Endothelial cell of umbilical vein (primary cell): Measurements from ENCODE around the gene FAM83C. TPM values are rescaled to one million over a fixed set of nuclear protein-coding genes. Genes with fewer than 3 reads are reported as not detected.
"Not testable (repeated sequence)": the region's sequence is repeated elsewhere in the genome, so short reads cannot be mapped to it uniquely, and the experiment has no call there.

Experiments used
- BruUV-seq: library from RNA; stranded (reverse); fragments of 400-500 nt; replicated peaks from 2 replicates; lab custom pipeline; 2021; lab: Mats Ljungman, UMichigan
- CTCF ChIA-PET: fragments of 300-600, 350-600 bp; sonication (Branson Sonifier 250); formaldehyde crosslinking; loops from one replicate; lab custom pipeline; 2021; ENCODE audit warnings: antibody characterized with exemption, inconsistent platforms; lab: Charles Lee
- POLR2A ChIA-PET: fragments of 300-600, 350-600 bp; sonication (Branson Sonifier 250); formaldehyde crosslinking; loops from one replicate; lab custom pipeline; 2021; ENCODE audit warnings: antibody characterized with exemption, inconsistent platforms; lab: Charles Lee
- DNase-seq: peaks from one replicate; pipeline ENCODE4 v3.0.0-alpha.2; 2011; ENCODE audit warnings: low read depth, low spot score
- FAIRE-seq: peaks from 2 replicates; lab custom pipeline; 2011; peaks lifted over from hg19 to GRCh38; lab: Jason Lieb, UNC
- H2AFZ ChIP-seq: 2 replicates; pipeline ENCODE4 v1.6.0; 2012; ENCODE audit warnings: low read depth, low read length, control low read depth, inconsistent platforms
- H3K27ac ChIP-seq: 2 replicates; pipeline ENCODE4 v1.5.1; 2011; ENCODE audit warnings: low read depth, mild to moderate bottlenecking, control low read depth, low read length, moderate library complexity; ENCODE audit not compliant: insufficient read depth
- H3K27me3 ChIP-seq, 2 experiments: 2 replicates each; pipeline versions ENCODE4 v1.6.0 to v1.6.1; 2011; ENCODE audit warnings: low read length in 2 of 2, mixed read lengths in 1 of 2; ENCODE audit not compliant: control insufficient read depth in 2 of 2, insufficient read depth in 2 of 2
- H3K36me3 ChIP-seq, 2 experiments: 2 replicates in 1 of 2; 3 replicates in 1 of 2; pipeline ENCODE4 v1.5.1; 2011; ENCODE audit warnings: low read length in 2 of 2, mild to moderate bottlenecking in 1 of 2, moderate library complexity in 1 of 2; ENCODE audit not compliant: control insufficient read depth in 2 of 2, insufficient read depth in 2 of 2; ENCODE audit errors: extremely low read depth in 1 of 2
- H3K4me1 ChIP-seq: 3 replicates; pipeline ENCODE4 v1.5.1; 2011; ENCODE audit warnings: mild to moderate bottlenecking, low read length; ENCODE audit not compliant: control insufficient read depth, insufficient read depth; ENCODE audit errors: extremely low read depth
- H3K4me2 ChIP-seq: 2 replicates; pipeline ENCODE4 v1.6.1; 2011; ENCODE audit warnings: low read length, control low read depth, mixed read lengths; ENCODE audit not compliant: insufficient read depth
- H3K4me3 ChIP-seq, 3 experiments: fragments of 200-600 bp in 1 of 3; sonication (generic), shearing (Covaris generic) in 1 of 3; replicated peaks in 1 of 3; 2 replicates each; pipeline ENCODE4 v1.5.1; 2011 to 2016; ENCODE audit warnings: control low read depth in 3 of 3, low read length in 3 of 3, mild to moderate bottlenecking in 2 of 3, inconsistent platforms in 1 of 3, low read depth in 1 of 3, moderate library complexity in 1 of 3; ENCODE audit not compliant: insufficient read depth in 1 of 3
- H3K79me2 ChIP-seq: 2 replicates; pipeline ENCODE4 v1.6.0; 2012; ENCODE audit warnings: low read length, inconsistent platforms; ENCODE audit not compliant: control insufficient read depth, insufficient read depth
- H3K9ac ChIP-seq: replicated peaks from 2 replicates; pipeline ENCODE3; 2011; ENCODE audit warnings: low read length, control low read depth; ENCODE audit not compliant: insufficient read depth; ENCODE audit errors: extremely low read depth
- H3K9me1 ChIP-seq: replicated peaks from 3 replicates; pipeline ENCODE4 v1.6.0; 2011; ENCODE audit warnings: mild to moderate bottlenecking, low read length; ENCODE audit not compliant: control insufficient read depth, insufficient read depth; ENCODE audit errors: extremely low read depth
- H3K9me3 ChIP-seq: replicated peaks from 2 replicates; pipeline ENCODE4 v1.5.1; 2012; ENCODE audit warnings: low read length, inconsistent platforms; ENCODE audit not compliant: control insufficient read depth, insufficient read depth
- H4K20me1 ChIP-seq: replicated peaks from 2 replicates; pipeline ENCODE3; 2011; ENCODE audit warnings: mild to moderate bottlenecking, low read length; ENCODE audit not compliant: control insufficient read depth, insufficient read depth; ENCODE audit errors: extremely low read depth
- EZH2 ChIP-seq: IDR thresholded peaks from 2 replicates; pipeline ENCODE4 v1.6.1; 2012; ENCODE audit warnings: borderline replicate concordance, low read depth, mild to moderate bottlenecking, moderate library complexity, low read length, inconsistent platforms; ENCODE audit not compliant: severe bottlenecking
- FOS ChIP-seq: IDR thresholded peaks from 2 replicates; pipeline ENCODE4 v1.6.1; 2011; ENCODE audit warnings: mild to moderate bottlenecking, low read length, moderate library complexity, borderline replicate concordance; ENCODE audit not compliant: insufficient read depth
- GATA2 ChIP-seq: IDR thresholded peaks from 2 replicates; pipeline ENCODE4 v1.7.0; 2011; ENCODE audit warnings: low read depth, mild to moderate bottlenecking, moderate library complexity, mixed read lengths, low read length; ENCODE audit not compliant: insufficient read length, insufficient read depth
- JUN ChIP-seq: IDR thresholded peaks from 2 replicates; pipeline ENCODE4 v1.6.1; 2011; ENCODE audit warnings: borderline replicate concordance, low read depth; ENCODE audit not compliant: insufficient read length, insufficient read depth
- MYC ChIP-seq: IDR thresholded peaks from one replicate; pipeline ENCODE4 v1.6.1; 2011; ENCODE audit warnings: mild to moderate bottlenecking, low read depth, low read length
- POLR2A ChIP-seq: IDR thresholded peaks from 2 replicates; pipeline ENCODE4 v1.6.1; 2012; ENCODE audit warnings: low read depth, mild to moderate bottlenecking, control low read depth, low read length
- POLR2AphosphoS5 ChIP-seq: IDR thresholded peaks from 2 replicates; pipeline ENCODE4 v1.6.1; 2012; ENCODE audit warnings: low read depth, mild to moderate bottlenecking, control low read depth, low read length, moderate library complexity; ENCODE audit not compliant: insufficient read depth
- dilution Hi-C: fragments of 300-500 bp; cut with MboI; formaldehyde crosslinking; loops from one replicate; pipeline ENCODE4 v1.15.0; 2019; ENCODE audit warnings: low sequenced_read_pairs; ENCODE audit not compliant: extremely low pct_ligation_motif_present
- intact Hi-C: fragments of 100-400 bp; cut with micrococcal nuclease; formaldehyde crosslinking; loops from one replicate; pipeline ENCODE4 v1.10.0; 2022
- polyA plus RNA-seq, 4 experiments: library from polyadenylated mRNA; depleted of rRNA in 3 of 4; stranded (reverse) in 3 of 4; unstranded in 1 of 4; fragments of >200 nt; gene quantifications; 2 replicates each; pipeline versions ENCODE4 v1.2.1 to v1.2.3, GENCODE V29; 2011 to 2012; ENCODE audit warnings: missing spikeins in 1 of 4
- total RNA-seq: library from RNA; stranded (reverse); gene quantifications from 2 replicates; pipeline ENCODE4 v1.2.3, GENCODE V29; 2021
- TF ChIP-seq, protein P1 (sequence below), 2 donors: IDR thresholded peaks; 1 replicate in 1 of 2; 2 replicates in 1 of 2; pipeline ENCODE4 v1.5.1; 2011; ENCODE audit warnings: low read length in 2 of 2, mild to moderate bottlenecking in 2 of 2, moderate library complexity in 2 of 2, control low read depth in 1 of 2, inconsistent platforms in 1 of 2, low read depth in 1 of 2; ENCODE audit not compliant: insufficient read depth in 1 of 2; ENCODE audit errors: extremely low read depth in 1 of 2
- TF ChIP-seq, protein P2 (sequence below): IDR thresholded peaks from 2 replicates; pipeline ENCODE4 v1.6.1; 2011; ENCODE audit not compliant: insufficient read depth, insufficient read length

FAM83C gene
- total and polyA plus RNA-seq, 2 donors (not counting 3 experiments of a cell fraction or from before 2014, with no cell fraction given) = not detected

DNA sequence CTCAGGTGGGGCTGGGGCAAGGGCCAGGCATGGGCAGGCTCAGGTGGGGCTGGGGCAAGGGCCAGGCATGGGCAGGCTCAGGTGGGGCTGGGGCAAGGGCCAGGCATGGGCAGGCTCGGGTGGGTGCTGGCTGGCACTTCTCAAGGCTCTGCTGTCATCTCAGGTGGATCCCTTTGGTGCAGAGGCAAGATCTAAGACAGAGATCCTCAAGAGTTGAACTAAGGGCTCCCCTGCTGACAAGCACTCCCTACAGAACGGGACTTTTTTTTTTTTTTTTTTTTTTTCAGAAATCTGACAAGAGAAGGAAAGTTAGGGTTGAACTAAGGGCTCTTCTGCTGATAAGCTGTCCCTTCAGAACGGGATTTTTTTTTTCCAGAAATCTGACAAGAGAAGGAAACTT is 39.2 kb downstream of the FAM83C start:
- dilution Hi-C loops = loop anchor here (25.0 kb wide), 1 partner anchor 416 kb away; the partner anchor contains the start of gene NCOA6
- peaks cover 0 to 2% of the 10 kb centered on the region in 2 experiments for H3K27me3 ChIP-seq
- no peak overlapping the region for H2AFZ ChIP-seq
- H3K36me3 ChIP-seq = no peaks in the 10 kb centered on the region
- no peak overlapping the region for H3K27ac ChIP-seq
- ChIA-PET POLR2A (no interaction called here), CTCF (interaction anchor here (0.7 to 1.5 kb wide), 3 partner anchors 77 to 157 kb away, joined by 3 to 5 read pairs (median 4); no protein-coding TSS in a partner anchor)
- no peaks in the 10 kb centered on the region for H3K9me3 ChIP-seq
- intact Hi-C loops = no loop called here
- no peak for DNase-seq
- H3K9ac ChIP-seq = no peak overlapping the region
- no peaks in the 10 kb centered on the region for H3K9me1 ChIP-seq
- no TSS peak for BruUV-seq
- H3K79me2 ChIP-seq = no peaks in the 10 kb centered on the region
- TF ChIP-seq JUN (no peak), EZH2 (no peak), MYC (no peak), POLR2AphosphoS5 (no peak), FOS (no peak), POLR2A (no peak), GATA2 (no peak)
- TF ChIP-seq, protein P1, sequence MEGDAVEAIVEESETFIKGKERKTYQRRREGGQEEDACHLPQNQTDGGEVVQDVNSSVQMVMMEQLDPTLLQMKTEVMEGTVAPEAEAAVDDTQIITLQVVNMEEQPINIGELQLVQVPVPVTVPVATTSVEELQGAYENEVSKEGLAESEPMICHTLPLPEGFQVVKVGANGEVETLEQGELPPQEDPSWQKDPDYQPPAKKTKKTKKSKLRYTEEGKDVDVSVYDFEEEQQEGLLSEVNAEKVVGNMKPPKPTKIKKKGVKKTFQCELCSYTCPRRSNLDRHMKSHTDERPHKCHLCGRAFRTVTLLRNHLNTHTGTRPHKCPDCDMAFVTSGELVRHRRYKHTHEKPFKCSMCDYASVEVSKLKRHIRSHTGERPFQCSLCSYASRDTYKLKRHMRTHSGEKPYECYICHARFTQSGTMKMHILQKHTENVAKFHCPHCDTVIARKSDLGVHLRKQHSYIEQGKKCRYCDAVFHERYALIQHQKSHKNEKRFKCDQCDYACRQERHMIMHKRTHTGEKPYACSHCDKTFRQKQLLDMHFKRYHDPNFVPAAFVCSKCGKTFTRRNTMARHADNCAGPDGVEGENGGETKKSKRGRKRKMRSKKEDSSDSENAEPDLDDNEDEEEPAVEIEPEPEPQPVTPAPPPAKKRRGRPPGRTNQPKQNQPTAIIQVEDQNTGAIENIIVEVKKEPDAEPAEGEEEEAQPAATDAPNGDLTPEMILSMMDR (IDR thresholded peaks at IDR 0.05; ENCODE audit: extremely low read depth in 1 of 2, insufficient read depth in 1 of 2, low read depth in 1 of 2, low read length in 2 of 2) = no peak
- TF ChIP-seq, protein P2, sequence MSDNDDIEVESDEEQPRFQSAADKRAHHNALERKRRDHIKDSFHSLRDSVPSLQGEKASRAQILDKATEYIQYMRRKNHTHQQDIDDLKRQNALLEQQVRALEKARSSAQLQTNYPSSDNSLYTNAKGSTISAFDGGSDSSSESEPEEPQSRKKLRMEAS = no peak
- no peak overlapping the region for H3K4me2 ChIP-seq
- H3K4me1 ChIP-seq = peaks cover 9% of the 10 kb centered on the region
- no peaks in the 10 kb centered on the region for H4K20me1 ChIP-seq
- H3K4me3 ChIP-seq = no peak overlapping the region
- no peak for FAIRE-seq

DNA sequence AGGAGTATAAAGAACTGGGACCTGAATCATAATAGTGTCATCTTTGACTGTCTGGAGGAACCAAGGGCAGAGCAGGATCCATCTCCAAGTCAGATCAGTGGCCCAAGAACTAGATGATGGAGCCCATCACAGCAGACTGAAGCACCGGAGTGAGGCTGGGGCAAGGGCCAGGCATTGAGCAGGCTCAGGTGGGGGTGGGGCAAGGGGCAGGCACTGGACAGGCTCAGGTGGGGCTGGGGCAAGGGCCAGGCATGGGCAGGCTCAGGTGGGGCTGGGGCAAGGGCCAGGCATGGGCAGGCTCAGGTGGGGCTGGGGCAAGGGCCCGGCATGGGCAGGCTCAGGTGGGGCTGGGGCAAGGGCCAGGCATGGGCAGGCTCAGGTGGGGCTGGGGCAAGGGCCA is 39.6 kb downstream of the FAM83C start:
- H3K4me3 ChIP-seq, CTCF ChIA-PET, H3K4me2 ChIP-seq, H3K4me1 ChIP-seq, H3K9ac ChIP-seq, H4K20me1 ChIP-seq, DNase-seq, H3K9me1 ChIP-seq, H3K9me3 ChIP-seq, intact Hi-C loops, H3K79me2 ChIP-seq, H2AFZ ChIP-seq, BruUV-seq, H3K27ac ChIP-seq, H3K36me3 ChIP-seq, FAIRE-seq, H3K27me3 ChIP-seq, POLR2A ChIA-PET: not testable (repeated sequence)
- dilution Hi-C loops = loop anchor here (25.0 kb wide), 1 partner anchor 415 kb away; the partner anchor contains the start of gene NCOA6
